ENCODE data around the gene KIAA1217.

DNA sequence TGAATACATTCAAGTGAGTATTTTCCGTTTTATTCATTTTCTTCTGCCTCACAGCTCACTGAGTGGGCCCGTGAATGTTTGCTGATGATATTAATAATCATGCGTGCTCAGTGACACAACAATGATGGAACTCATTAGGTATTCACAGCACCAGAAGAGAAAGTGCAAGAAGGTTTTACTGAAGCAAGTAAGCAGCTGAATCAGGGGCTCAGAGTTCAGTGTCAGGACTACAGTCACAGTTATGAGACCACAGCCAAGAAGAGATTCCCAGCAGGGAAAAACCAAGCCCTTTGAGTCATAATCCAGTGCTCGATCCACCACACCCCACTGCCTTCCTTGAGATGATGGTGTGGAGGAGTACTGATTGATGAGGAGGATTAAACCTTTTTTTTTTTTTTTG, 247.4 kb downstream of the KIAA1217 start:
- no peak for TF ChIP-seq POLR2A (IDR thresholded peaks at IDR 0.05; ENCODE audit: low read depth, low read length)
- no peak for TF ChIP-seq TAF1 (IDR thresholded peaks at IDR 0.05; ENCODE audit: low read depth, low read length)

Data from GM12891 (cell line).